Endodermal cell (in vitro differentiated cells): ENCODE measurements around the gene RAP2B. TPM values are rescaled to one million over a fixed set of nuclear protein-coding genes. Genes with fewer than 3 reads are reported as not detected.
A peak's percentile ranks its signal among the peaks of the same experiment; 100 is the strongest.

Source experiments
- DNase-seq: peaks from one replicate; pipeline ENCODE4 v3.0.0-alpha.2; 2017
- H3K27ac ChIP-seq: 2 replicates; pipeline ENCODE4 v1.5.1; 2013; ENCODE audit warnings: mild to moderate bottlenecking, low read depth, low read length, moderate library complexity
- H3K27me3 ChIP-seq: 2 replicates; pipeline ENCODE4 v1.6.1; 2013; ENCODE audit warnings: mild to moderate bottlenecking, low read length, moderate library complexity; ENCODE audit not compliant: insufficient read depth, control insufficient read depth, poor library complexity, severe bottlenecking
- H3K36me3 ChIP-seq: 2 replicates; pipeline ENCODE4 v1.7.0; 2013; ENCODE audit warnings: mild to moderate bottlenecking, low read length, moderate library complexity; ENCODE audit not compliant: control insufficient read depth, insufficient read depth
- H3K4me1 ChIP-seq: one replicate; pipeline ENCODE4 v1.7.0; 2013; ENCODE audit warnings: low read length; ENCODE audit not compliant: control insufficient read depth, insufficient read depth
- H3K4me3 ChIP-seq: 2 replicates; pipeline ENCODE4 v1.5.1; 2013; ENCODE audit warnings: mild to moderate bottlenecking, low read length, moderate library complexity
- H3K9ac ChIP-seq: 2 replicates; pipeline ENCODE4 v1.6.1; 2013; ENCODE audit warnings: mild to moderate bottlenecking, low read length, moderate library complexity; ENCODE audit not compliant: poor library complexity, severe bottlenecking; ENCODE audit errors: extremely low read depth
- H3K9me3 ChIP-seq: 2 replicates; pipeline ENCODE4 v1.6.1; 2013; ENCODE audit warnings: mild to moderate bottlenecking, low read length, moderate library complexity; ENCODE audit not compliant: control insufficient read depth
- H3K27ac Mint-ChIP-seq: 2 replicates; pipeline ENCODE4 v1.8.0; 2020; ENCODE audit warnings: mixed read lengths
- H3K27me3 Mint-ChIP-seq: 2 replicates; pipeline ENCODE4 v1.8.0; 2021; ENCODE audit warnings: mild to moderate bottlenecking, mixed read lengths; ENCODE audit not compliant: insufficient read depth
- H3K36me3 Mint-ChIP-seq: 2 replicates; pipeline ENCODE4 v1.8.0; 2020; ENCODE audit warnings: low read depth, mixed read lengths
- H3K4me1 Mint-ChIP-seq: 2 replicates; pipeline ENCODE4 v1.8.0; 2020; ENCODE audit warnings: mixed read lengths
- H3K4me3 Mint-ChIP-seq: 2 replicates; pipeline ENCODE4 v1.8.0; 2020; ENCODE audit warnings: mild to moderate bottlenecking, moderate library complexity, mixed read lengths
- H3K9me3 Mint-ChIP-seq: 2 replicates; pipeline ENCODE4 v1.8.0; 2020; ENCODE audit warnings: mild to moderate bottlenecking, mixed read lengths
- CTCF ChIP-seq: fragments of 200-600 bp; sonication (generic); conservative IDR thresholded peaks from 2 replicates; pipeline ENCODE4 v1.5.0; 2021; ENCODE audit warnings: antibody characterized with exemption, mild to moderate bottlenecking
- whole genome bisulfite sequencing, 2 experiments: methylation state at CpG; one replicate each; pipeline versions ENCODE4 v1.1.5 to v1.1.7; 2013; ENCODE audit warnings: missing lambda C conversion rate in 2 of 2, mixed read lengths in 1 of 2; ENCODE audit not compliant: insufficient coverage in 1 of 2, insufficient read length in 1 of 2; 5-methylcytosine and 5-hydroxymethylcytosine counted together
- total RNA-seq, 2 donors: library from RNA; stranded (reverse); fragmentation: NEBNext Ultra II Directional in 1 of 2; extraction: Animal tissue kit (Norgen Biotek cat#: 25700) in 1 of 2; gene quantifications; 2 replicates in 1 of 2; 3 replicates in 1 of 2; pipeline ENCODE4 v1.2.1, GENCODE V29; 2021

RAP2B gene
- total RNA-seq, 2 donors from 2014 or later = 24.7 to 27.3 TPM

GRCh38 chr3:153209596-153209995 lies 47.6 kb downstream of the RAP2B start:
- H3K36me3 ChIP-seq = no peaks in the 10 kb centered on the region
- TF ChIP-seq CTCF = no peak
- Mint-ChIP-seq H3K36me3 (no peaks in the 10 kb centered on the region), H3K9me3 (no peaks in the 10 kb centered on the region), H3K27me3 (no peaks in the 10 kb centered on the region), H3K4me3 (peak overlapping the region; percentile 36), H3K4me1 (peaks cover 35% of the 10 kb centered on the region), H3K27ac (peak overlapping the region; percentile 85)
- no peaks in the 10 kb centered on the region for H3K9me3 ChIP-seq
- H3K9ac ChIP-seq = no peak overlapping the region
- H3K27ac ChIP-seq = no peak overlapping the region
- peak; percentile 91 for DNase-seq
- H3K4me1 ChIP-seq = peaks cover 2% of the 10 kb centered on the region
- no peaks in the 10 kb centered on the region for H3K27me3 ChIP-seq
- 37 to 40% methylated on average over 7 to 8 of the region's 8 CpGs for WGBS, 2 experiments
- H3K4me3 ChIP-seq = no peak overlapping the region

- no peaks in the 10 kb centered on the region for H3K9me3 Mint-ChIP-seq
- Histone ChIP-seq H3K27me3 (no peaks in the 10 kb centered on the region), H3K36me3 (no peaks in the 10 kb centered on the region), H3K4me3 (no peak overlapping the region), H3K9me3 (no peaks in the 10 kb centered on the region), H3K9ac (no peak overlapping the region), H3K4me1 (peaks cover 2% of the 10 kb centered on the region), H3K27ac (no peak overlapping the region)
- peak overlapping the region; percentile 85 for H3K27ac Mint-ChIP-seq
- H3K27me3 Mint-ChIP-seq = no peaks in the 10 kb centered on the region
- peak overlapping the region; percentile 36 for H3K4me3 Mint-ChIP-seq
- H3K4me1 Mint-ChIP-seq = peaks cover 35% of the 10 kb centered on the region
- WGBS, 2 experiments = 39 to 55% methylated on average over 3 of the region's 3 CpGs
- peak; percentile 63 for DNase-seq
- H3K36me3 Mint-ChIP-seq = no peaks in the 10 kb centered on the region
- peak; percentile 59 for TF ChIP-seq CTCF
Observed at GRCh38 chr3:153210146-153210545, 48.1 kb downstream of the RAP2B start.

GRCh38 chr3:153210660-153211059 lies 48.6 kb downstream of the RAP2B start:
- no peak overlapping the region for H3K9ac ChIP-seq
- H3K4me1 ChIP-seq = peaks cover 2% of the 10 kb centered on the region
- no peaks in the 10 kb centered on the region for H3K27me3 ChIP-seq
- no peak for TF ChIP-seq CTCF
- no peaks in the 10 kb centered on the region for H3K27me3 Mint-ChIP-seq
- H3K4me3 ChIP-seq = no peak overlapping the region
- 100% methylated on average over 1 of the region's 1 CpG; no CpG with 5 or more reads in 1 of the 2 experiments for WGBS, 2 experiments
- DNase-seq = no peak
- H3K9me3 Mint-ChIP-seq = no peaks in the 10 kb centered on the region
- no peaks in the 10 kb centered on the region for H3K36me3 Mint-ChIP-seq
- no peak overlapping the region for H3K27ac Mint-ChIP-seq
- H3K4me3 Mint-ChIP-seq = no peak overlapping the region
- H3K9me3 ChIP-seq = no peaks in the 10 kb centered on the region
- peaks cover 35% of the 10 kb centered on the region for H3K4me1 Mint-ChIP-seq
- no peak overlapping the region for H3K27ac ChIP-seq
- no peaks in the 10 kb centered on the region for H3K36me3 ChIP-seq
